Mesenteric fat pad (tissue), 1 donor: Measurements from ENCODE around the gene INSRR. TPM values are rescaled to one million over a fixed set of nuclear protein-coding genes. Genes with fewer than 3 reads are reported as not detected.

Experiments used
- total RNA-seq: library from RNA; stranded (reverse); fragmentation: NEBNext Ultra II Directional; extraction: Animal tissue kit (Norgen Biotek cat#: 25700); gene quantifications from one replicate; pipeline ENCODE4 v1.2.1, GENCODE V29; 2021
- donor health status: DM: yes; HTN: yes; CAD: no.

INSRR gene
- total RNA-seq, 1 donor from 2014 or later, result 0.10 TPM

Other genes with a start within 250 kb of the INSRR start
- 0.35 TPM for gene HAPLN2, start 239.7 kb downstream of the INSRR start, total RNA-seq
- gene BCAN, start 217.0 kb downstream of the INSRR start, total RNA-seq, result 0.16 TPM
- gene NES, start 181.7 kb downstream of the INSRR start, total RNA-seq, result 49.5 TPM
- gene CRABP2, start 153.5 kb downstream of the INSRR start, total RNA-seq, result 6.7 TPM
- gene METTL25B, start 130.6 kb downstream of the INSRR start, total RNA-seq, result 20.0 TPM
- gene ISG20L2, start 130.4 kb downstream of the INSRR start, total RNA-seq, result 24.4 TPM
- gene MRPL24, start 118.0 kb downstream of the INSRR start, total RNA-seq, result 89.6 TPM
- 154 TPM for gene HDGF, start 107.4 kb downstream of the INSRR start, total RNA-seq
- 64.4 TPM for gene PRCC, start 91.6 kb downstream of the INSRR start, total RNA-seq
- 4.7 TPM for gene SH2D2A, start 42.3 kb downstream of the INSRR start, total RNA-seq
- 1.8 TPM for gene NTRK1, start 1.7 kb upstream of the INSRR start, total RNA-seq
- gene PEAR1, start 34.6 kb upstream of the INSRR start, total RNA-seq, result 17.7 TPM
- gene LRRC71, start 61.5 kb upstream of the INSRR start, total RNA-seq, result 0.32 TPM
- 37.7 TPM for gene ARHGEF11, start 186.6 kb upstream of the INSRR start, total RNA-seq
- gene ETV3L, start 240.7 kb upstream of the INSRR start, total RNA-seq, result not detected